K562 (cell line): ENCODE measurements around the gene NOTCH1. TPM values are rescaled to one million over a fixed set of nuclear protein-coding genes. Genes with fewer than 3 reads are reported as not detected.

ENCODE experiments used
- ARHGAP35 ChIP-seq: fragments of 450-650 bp; IDR thresholded peaks from 2 replicates; pipeline ENCODE4 v1.6.1; 2018; ENCODE audit not compliant: partially characterized antibody
- ATF1 ChIP-seq, 2 experiments: fragments of 450-650 bp in 1 of 2; IDR thresholded peaks; 2 replicates each; pipeline ENCODE4 v1.6.1; 2016; ENCODE audit warnings: missing compliant biosample characterization in 1 of 2, missing genetic modification characterization in 1 of 2
- ELF4 ChIP-seq: fragments of 450-650 bp; formaldehyde crosslinking; IDR thresholded peaks from 2 replicates; pipeline ENCODE4 v1.4.0; 2022; ENCODE audit warnings: missing genetic modification characterization
- FOSL1 ChIP-seq: fragments of 200-800 bp; sonication (Bioruptor generic); conservative IDR thresholded peaks from 2 replicates; pipeline ENCODE4 v1.6.1; 2016; ENCODE audit warnings: missing genetic modification characterization, missing compliant biosample characterization
- FOXA1 ChIP-seq: fragments of 450-650 bp; IDR thresholded peaks from 2 replicates; pipeline ENCODE4 v1.6.1; 2016; ENCODE audit warnings: mild to moderate bottlenecking, borderline replicate concordance
- FOXJ3 ChIP-seq: sonication (generic); formaldehyde crosslinking; IDR thresholded peaks from 2 replicates; pipeline ENCODE4 v1.4.0; 2020; ENCODE audit warnings: mild to moderate bottlenecking, missing genetic modification reagents
- GATAD2A ChIP-seq: fragments of 450-650 bp; IDR thresholded peaks from 2 replicates; pipeline ENCODE4 v1.6.1; 2017
- GTF2E2 ChIP-seq: fragments of 200-800 bp; sonication (Bioruptor generic); IDR thresholded peaks from 2 replicates; pipeline ENCODE4 v1.6.1; 2016; ENCODE audit warnings: missing genetic modification characterization, missing compliant biosample characterization
- KDM2B ChIP-seq: fragments of 250-450 bp; sonication (Bioruptor Pico); IDR thresholded peaks from 2 replicates; pipeline ENCODE4 v1.8.0; 2021; ENCODE audit warnings: mild to moderate bottlenecking, moderate library complexity
- L3MBTL2 ChIP-seq: fragments of 450-650 bp; IDR thresholded peaks from 2 replicates; pipeline ENCODE4 v1.6.1; 2016; ENCODE audit warnings: mild to moderate bottlenecking, moderate library complexity
- LEF1 ChIP-seq: fragments of 450-650 bp; IDR thresholded peaks from 2 replicates; pipeline ENCODE4 v1.6.1; 2016; ENCODE audit warnings: mild to moderate bottlenecking
- NFATC3 ChIP-seq: fragments of 450-650 bp; IDR thresholded peaks from 2 replicates; pipeline ENCODE4 v1.6.1; 2017; ENCODE audit warnings: mild to moderate bottlenecking
- NR2F6 ChIP-seq: fragments of 450-650 bp; formaldehyde crosslinking; IDR thresholded peaks from 2 replicates; pipeline ENCODE4 v1.4.0; 2020; ENCODE audit warnings: mild to moderate bottlenecking
- POLR3G ChIP-seq: IDR thresholded peaks from 2 replicates; pipeline ENCODE4 v1.6.1; 2011; ENCODE audit not compliant: insufficient read length, insufficient replicate concordance; ENCODE audit errors: extremely low read depth
- TRIM24 ChIP-seq, 2 experiments: fragments of 450-650 bp; IDR thresholded peaks; 2 replicates each; pipeline ENCODE4 v1.6.1; 2016
- ZBTB17 ChIP-seq: fragments of 450-650 bp; formaldehyde crosslinking; IDR thresholded peaks from 2 replicates; pipeline ENCODE4 v1.4.0; 2020; ENCODE audit warnings: mild to moderate bottlenecking
- ZEB2 ChIP-seq: fragments of 450-650 bp; IDR thresholded peaks from 2 replicates; pipeline ENCODE4 v1.6.1; 2016
- ZHX1 ChIP-seq: fragments of 150-350 bp; conservative IDR thresholded peaks from 2 replicates; pipeline ENCODE4 v1.6.1; 2014; ENCODE audit warnings: low read length
- ZNF764 ChIP-seq: fragments of 250-450 bp; sonication (Bioruptor Pico); IDR thresholded peaks from 2 replicates; pipeline ENCODE4 v1.4.0; 2020; ENCODE audit warnings: low read depth, mild to moderate bottlenecking, moderate library complexity
- polyA plus RNA-seq, 8 experiments: library from polyadenylated mRNA; depleted of rRNA in 4 of 8; stranded (reverse) in 5 of 8; unstranded in 3 of 8; fragments of >200 nt; fragmentation: Nextera tagmentation in 2 of 8; fragmentation: Illumina TruSeq in 1 of 8; extraction: Ambion mirVana in 2 of 8; extraction: Trizol in 1 of 8; gene quantifications; 2 replicates each; pipeline versions ENCODE4 v1.2.1 to v1.2.3, GENCODE V29; 2011 to 2014; ENCODE audit warnings: inconsistent platforms in 1 of 8, missing spikeins in 1 of 8
- total RNA-seq, 7 experiments: library from RNA; depleted of rRNA in 6 of 7; stranded (reverse); fragments of >200 nt in 6 of 7; fragmentation: Illumina TruSeq in 2 of 7; extraction: Trizol in 2 of 7; gene quantifications; 2 replicates each; pipeline versions ENCODE4 v1.2.1 to v1.2.3, GENCODE V29; 2011 to 2021; ENCODE audit warnings: low replicate concordance in 1 of 7
- TF ChIP-seq, protein P1 (sequence below): sonication (generic); formaldehyde crosslinking; IDR thresholded peaks from 2 replicates; pipeline ENCODE4 v1.8.0; 2023; ENCODE audit warnings: missing genetic modification reagents, mild to moderate bottlenecking, borderline replicate concordance
- TF ChIP-seq, protein P2 (sequence below), 3 experiments: fragments of 200-800 bp in 1 of 3; sonication (Bioruptor generic) in 1 of 3; sonication (generic) in 1 of 3; formaldehyde crosslinking in 1 of 3; IDR thresholded peaks; 2 replicates each; pipeline versions ENCODE4 v1.6.1 to v1.8.0; 2016 to 2022; ENCODE audit warnings: mild to moderate bottlenecking in 2 of 3, missing compliant biosample characterization in 2 of 3, missing genetic modification characterization in 2 of 3, missing genetic modification reagents in 1 of 3

The NOTCH1 gene
- total and polyA plus RNA-seq, 9 of the 15 experiments (the other 6 are each of a cell fraction or from before 2014, with no cell fraction given): 0.03 to 31.4 (median 2.3) TPM

GRCh38 chr9:136587145-136587943 lies 41.5 kb upstream of the NOTCH1 start (continued):
- TF ChIP-seq, protein P1, sequence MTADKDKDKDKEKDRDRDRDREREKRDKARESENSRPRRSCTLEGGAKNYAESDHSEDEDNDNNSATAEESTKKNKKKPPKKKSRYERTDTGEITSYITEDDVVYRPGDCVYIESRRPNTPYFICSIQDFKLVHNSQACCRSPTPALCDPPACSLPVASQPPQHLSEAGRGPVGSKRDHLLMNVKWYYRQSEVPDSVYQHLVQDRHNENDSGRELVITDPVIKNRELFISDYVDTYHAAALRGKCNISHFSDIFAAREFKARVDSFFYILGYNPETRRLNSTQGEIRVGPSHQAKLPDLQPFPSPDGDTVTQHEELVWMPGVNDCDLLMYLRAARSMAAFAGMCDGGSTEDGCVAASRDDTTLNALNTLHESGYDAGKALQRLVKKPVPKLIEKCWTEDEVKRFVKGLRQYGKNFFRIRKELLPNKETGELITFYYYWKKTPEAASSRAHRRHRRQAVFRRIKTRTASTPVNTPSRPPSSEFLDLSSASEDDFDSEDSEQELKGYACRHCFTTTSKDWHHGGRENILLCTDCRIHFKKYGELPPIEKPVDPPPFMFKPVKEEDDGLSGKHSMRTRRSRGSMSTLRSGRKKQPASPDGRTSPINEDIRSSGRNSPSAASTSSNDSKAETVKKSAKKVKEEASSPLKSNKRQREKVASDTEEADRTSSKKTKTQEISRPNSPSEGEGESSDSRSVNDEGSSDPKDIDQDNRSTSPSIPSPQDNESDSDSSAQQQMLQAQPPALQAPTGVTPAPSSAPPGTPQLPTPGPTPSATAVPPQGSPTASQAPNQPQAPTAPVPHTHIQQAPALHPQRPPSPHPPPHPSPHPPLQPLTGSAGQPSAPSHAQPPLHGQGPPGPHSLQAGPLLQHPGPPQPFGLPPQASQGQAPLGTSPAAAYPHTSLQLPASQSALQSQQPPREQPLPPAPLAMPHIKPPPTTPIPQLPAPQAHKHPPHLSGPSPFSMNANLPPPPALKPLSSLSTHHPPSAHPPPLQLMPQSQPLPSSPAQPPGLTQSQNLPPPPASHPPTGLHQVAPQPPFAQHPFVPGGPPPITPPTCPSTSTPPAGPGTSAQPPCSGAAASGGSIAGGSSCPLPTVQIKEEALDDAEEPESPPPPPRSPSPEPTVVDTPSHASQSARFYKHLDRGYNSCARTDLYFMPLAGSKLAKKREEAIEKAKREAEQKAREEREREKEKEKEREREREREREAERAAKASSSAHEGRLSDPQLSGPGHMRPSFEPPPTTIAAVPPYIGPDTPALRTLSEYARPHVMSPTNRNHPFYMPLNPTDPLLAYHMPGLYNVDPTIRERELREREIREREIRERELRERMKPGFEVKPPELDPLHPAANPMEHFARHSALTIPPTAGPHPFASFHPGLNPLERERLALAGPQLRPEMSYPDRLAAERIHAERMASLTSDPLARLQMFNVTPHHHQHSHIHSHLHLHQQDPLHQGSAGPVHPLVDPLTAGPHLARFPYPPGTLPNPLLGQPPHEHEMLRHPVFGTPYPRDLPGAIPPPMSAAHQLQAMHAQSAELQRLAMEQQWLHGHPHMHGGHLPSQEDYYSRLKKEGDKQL (CRISPR knock-in tag): no peak
- peak; percentile 31 to 82; a peak in 3 of 4 replicates for TF ChIP-seq TRIM24 (IDR thresholded peaks at IDR 0.05)
- no peak for TF ChIP-seq ARHGAP35
- peak; percentile 41; the same call in 1 of the 2 replicates for TF ChIP-seq L3MBTL2
- TF ChIP-seq FOSL1: no peak
- no peak for TF ChIP-seq KDM2B (CRISPR knock-in tag)
- no peak for TF ChIP-seq NFATC3
- TF ChIP-seq GTF2E2 (tag): no peak
- 0 out of 2 replicates have a peak, but pooled peaks have one; percentile 41 for TF ChIP-seq ZBTB17 (CRISPR knock-in tag)
- TF ChIP-seq ZNF764 (CRISPR knock-in tag): no peak
- peak; percentile 97 for TF ChIP-seq GATAD2A
- TF ChIP-seq, protein P2, sequence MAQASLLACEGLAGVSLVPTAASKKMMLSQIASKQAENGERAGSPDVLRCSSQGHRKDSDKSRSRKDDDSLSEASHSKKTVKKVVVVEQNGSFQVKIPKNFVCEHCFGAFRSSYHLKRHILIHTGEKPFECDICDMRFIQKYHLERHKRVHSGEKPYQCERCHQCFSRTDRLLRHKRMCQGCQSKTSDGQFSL (CRISPR knock-in tag; IDR thresholded peaks at IDR 0.05): peak; percentile 93
- TF ChIP-seq, protein P2 (tag; IDR thresholded peaks at IDR 0.05): no peak; a peak in 1 of 4 replicates
- TF ChIP-seq ATF1 (CRISPR knock-in tag; IDR thresholded peaks at IDR 0.05): no peak
- peak; percentile 13 for TF ChIP-seq ATF1 (tag; IDR thresholded peaks at IDR 0.05)
- no peak for TF ChIP-seq FOXA1
- TF ChIP-seq FOXJ3: no peak
- no peak for TF ChIP-seq POLR3G
- no peak for TF ChIP-seq NR2F6 (CRISPR knock-in tag)
- peak; percentile 90; the same call in 1 of the 2 replicates for TF ChIP-seq LEF1
- TF ChIP-seq ELF4 (CRISPR knock-in tag): no peak
- no peak for TF ChIP-seq ZHX1
- TF ChIP-seq ZEB2: no peak
